GM23248 (cell line): ENCODE data around the gene CEACAM16. TPM values are rescaled to one million over a fixed set of nuclear protein-coding genes. Genes with fewer than 3 reads are reported as not detected.

Experiments
- DNase-seq: peaks from one replicate; pipeline ENCODE4 v3.0.0-alpha.2; 2015
- H2AFZ ChIP-seq: fragments of 200-600 bp; sonication (generic); 2 replicates; pipeline ENCODE4 v1.6.1; 2016; ENCODE audit warnings: antibody characterized with exemption
- H3F3A ChIP-seq: fragments of 200-600 bp; sonication (generic); 2 replicates; pipeline ENCODE4 v1.6.1; 2016; ENCODE audit warnings: mild to moderate bottlenecking, antibody characterized with exemption, mixed run types; ENCODE audit not compliant: insufficient read depth
- H3K27ac ChIP-seq: fragments of 200-600 bp; sonication (generic); 2 replicates; pipeline ENCODE4 v1.5.1; 2016; ENCODE audit warnings: mild to moderate bottlenecking
- H3K27me3 ChIP-seq: fragments of 200-600 bp; sonication (generic); replicated peaks from 2 replicates; pipeline ENCODE4 v1.6.1; 2016; ENCODE audit warnings: mild to moderate bottlenecking; ENCODE audit not compliant: insufficient read depth
- H3K36me3 ChIP-seq: fragments of 200-600 bp; sonication (generic); 2 replicates; pipeline ENCODE4 v1.6.1; 2016; ENCODE audit warnings: low read depth, mild to moderate bottlenecking
- H3K4me1 ChIP-seq: fragments of 200-600 bp; sonication (generic); 2 replicates; pipeline ENCODE4 v1.6.1; 2016; ENCODE audit warnings: mild to moderate bottlenecking; ENCODE audit not compliant: insufficient read depth
- H3K4me2 ChIP-seq: fragments of 200-600 bp; sonication (generic); one replicate; pipeline ENCODE4 v1.6.1; 2016; ENCODE audit warnings: mild to moderate bottlenecking; ENCODE audit not compliant: unreplicated experiment
- H3K4me3 ChIP-seq: fragments of 200-600 bp; sonication (generic); 2 replicates; pipeline ENCODE4 v1.5.1; 2016; ENCODE audit warnings: mild to moderate bottlenecking
- H3K79me2 ChIP-seq: fragments of 200-600 bp; sonication (generic); 2 replicates; pipeline ENCODE4 v1.6.1; 2016; ENCODE audit warnings: mild to moderate bottlenecking; ENCODE audit not compliant: insufficient read depth
- H3K9ac ChIP-seq: fragments of 200-600 bp; sonication (generic); 2 replicates; pipeline ENCODE4 v1.6.1; 2016; ENCODE audit warnings: mild to moderate bottlenecking
- H3K9me2 ChIP-seq: fragments of 200-600 bp; sonication (generic); 2 replicates; pipeline ENCODE4 v1.6.1; 2016; ENCODE audit warnings: mixed run types, mild to moderate bottlenecking, moderate library complexity; ENCODE audit not compliant: insufficient read depth
- H3K9me3 ChIP-seq: fragments of 200-600 bp; sonication (generic); one replicate; pipeline ENCODE4 v1.6.1; 2017; ENCODE audit warnings: low read depth
- H4K20me1 ChIP-seq: fragments of 200-600 bp; sonication (generic); 2 replicates; pipeline ENCODE4 v1.6.0; 2016; ENCODE audit not compliant: insufficient read depth
- EZH2 ChIP-seq: fragments of 200-600 bp; sonication (generic); IDR thresholded peaks from 2 replicates; pipeline ENCODE4 v1.6.1; 2018; ENCODE audit warnings: antibody characterized with exemption, mild to moderate bottlenecking; ENCODE audit not compliant: insufficient read depth, poor library complexity, severe bottlenecking
- EZH2phosphoT487 ChIP-seq: fragments of 200-600 bp; sonication (generic); IDR thresholded peaks from 2 replicates; pipeline ENCODE4 v1.6.1; 2018; ENCODE audit warnings: antibody characterized with exemption, moderate library complexity, mild to moderate bottlenecking, low read depth; ENCODE audit not compliant: insufficient read depth
- WGBS, 2 experiments: methylation state at CpG; one replicate each; pipeline ENCODE4 v1.1.6; 2015 to 2017; ENCODE audit warnings: low lambda C conversion rate in 2 of 2, low coverage in 1 of 2; ENCODE audit errors: missing lambda C conversion rate in 2 of 2; 5-methylcytosine and 5-hydroxymethylcytosine counted together
- in situ Hi-C: fragments of 300-500 bp; cut with MboI; formaldehyde crosslinking; loops from 2 replicates; pipeline ENCODE4 v1.15.0; 2020
- polyA plus RNA-seq: library from polyadenylated mRNA; unstranded; fragments of >200 nt; fragmentation: Nextera tagmentation; extraction: Ambion mirVana; gene quantifications from 2 replicates; pipeline ENCODE4 v1.2.1, GENCODE V29; 2016
- total RNA-seq: library from RNA; depleted of rRNA; stranded (reverse); fragments of >200 nt; shearing (Covaris generic); gene quantifications from 2 replicates; pipeline ENCODE4 v1.2.3, GENCODE V29; 2014

The CEACAM16 gene
- total and polyA plus RNA-seq, 2 experiments from 2014 or later: not detected

- H3K27ac ChIP-seq: no peak overlapping the region
- peaks cover 13% of the 10 kb centered on the region for H3F3A ChIP-seq
- H3K9me2 ChIP-seq: no peaks in the 10 kb centered on the region
- DNase-seq: no peak
- H3K4me3 ChIP-seq: no peak overlapping the region
- H3K36me3 ChIP-seq: no peaks in the 10 kb centered on the region
- no peaks in the 10 kb centered on the region for H3K27me3 ChIP-seq
- TF ChIP-seq EZH2phosphoT487: no peak
- no peak for TF ChIP-seq EZH2
- 92 to 94% methylated on average over 1 of the region's 1 CpG for WGBS, 2 experiments
- no peak overlapping the region for H2AFZ ChIP-seq
- no peaks in the 10 kb centered on the region for H3K79me2 ChIP-seq
- H3K9ac ChIP-seq: no peak overlapping the region
- H3K9me3 ChIP-seq: no peaks in the 10 kb centered on the region
- peaks cover 4% of the 10 kb centered on the region for H3K4me1 ChIP-seq
- no peak overlapping the region for H3K4me2 ChIP-seq
- in situ Hi-C loops: no loop called here
- no peaks in the 10 kb centered on the region for H4K20me1 ChIP-seq
These were observed 26.7 kb upstream of the CEACAM16 start for GRCh38 chr19:44672226-44672625.

GRCh38 chr19:44673510-44673909 lies 25.4 kb upstream of the CEACAM16 start:
- Histone ChIP-seq H3F3A (peaks cover 17% of the 10 kb centered on the region), H2AFZ (no peak overlapping the region), H3K27me3 (no peaks in the 10 kb centered on the region), H3K9me2 (no peaks in the 10 kb centered on the region), H3K36me3 (no peaks in the 10 kb centered on the region), H3K79me2 (no peaks in the 10 kb centered on the region), H3K4me3 (no peak overlapping the region), H3K4me2 (no peak overlapping the region), H3K4me1 (peaks cover 9% of the 10 kb centered on the region), H3K27ac (no peak overlapping the region), H3K9ac (no peak overlapping the region), H3K9me3 (no peaks in the 10 kb centered on the region), H4K20me1 (no peaks in the 10 kb centered on the region)
- WGBS, 2 experiments: 91 to 96% methylated on average over 4 of the region's 4 CpGs
- no peak for DNase-seq
- TF ChIP-seq EZH2 (no peak), EZH2phosphoT487 (no peak)
- in situ Hi-C loops: no loop called here

GRCh38 chr19:44675521-44675920 lies 23.4 kb upstream of the CEACAM16 start:
- H3K4me1 ChIP-seq: peaks cover 9% of the 10 kb centered on the region

GRCh38 chr19:44677019-44677811 lies 21.7 kb upstream of the CEACAM16 start:
- no peak overlapping the region for H3K4me3 ChIP-seq
- no peak overlapping the region for H2AFZ ChIP-seq
- WGBS, 2 experiments: 61 to 62% methylated on average over 8 of the region's 8 CpGs
- H3K36me3 ChIP-seq: no peaks in the 10 kb centered on the region
- no peaks in the 10 kb centered on the region for H4K20me1 ChIP-seq
- peaks cover 9% of the 10 kb centered on the region for H3K4me1 ChIP-seq
- H3F3A ChIP-seq: peaks cover 17% of the 10 kb centered on the region
- H3K9me3 ChIP-seq: no peaks in the 10 kb centered on the region
- H3K79me2 ChIP-seq: no peaks in the 10 kb centered on the region
- H3K9ac ChIP-seq: no peak overlapping the region
- no peaks in the 10 kb centered on the region for H3K9me2 ChIP-seq
- peak; percentile 67 for DNase-seq
- H3K27me3 ChIP-seq: no peaks in the 10 kb centered on the region
- in situ Hi-C loops: no loop called here
- no peak for TF ChIP-seq EZH2
- no peak for TF ChIP-seq EZH2phosphoT487
- H3K4me2 ChIP-seq: peak overlapping the region; percentile 12
- H3K27ac ChIP-seq: no peak overlapping the region

More at GRCh38 chr19:44675521-44675920, 23.4 kb upstream of the CEACAM16 start:
- Histone ChIP-seq H3K4me2 (no peak overlapping the region), H3K9me3 (no peaks in the 10 kb centered on the region), H3K4me3 (no peak overlapping the region), H3K27me3 (no peaks in the 10 kb centered on the region), H3K79me2 (no peaks in the 10 kb centered on the region), H3K27ac (no peak overlapping the region), H3F3A (peaks cover 17% of the 10 kb centered on the region), H3K36me3 (no peaks in the 10 kb centered on the region), H3K9ac (no peak overlapping the region), H3K9me2 (no peaks in the 10 kb centered on the region), H2AFZ (no peak overlapping the region), H4K20me1 (no peaks in the 10 kb centered on the region)
- no peak for TF ChIP-seq EZH2phosphoT487
- in situ Hi-C loops: no loop called here
- no peak for DNase-seq
- 66 to 73% methylated on average over 6 of the region's 6 CpGs for WGBS, 2 experiments
